C1 segment of cervical spinal cord (tissue), 14 donors: ENCODE results near the gene PDXDC1.
"Not testable (repeated sequence)": the region's sequence is repeated elsewhere in the genome, so short reads cannot be mapped to it uniquely, and the experiment has no call there.

Source experiments
- DNase-seq, 14 donors: peaks; one replicate each; lab custom pipeline; 2025; lab: John Stamatoyannopoulos, UW

PDXDC1 gene

GRCh38 chr16:15012941-15013340 lies 38.1 kb downstream of the PDXDC1 start:
- not testable (repeated sequence) for DNase-seq

GRCh38 chr16:15015671-15016070 lies 40.8 kb downstream of the PDXDC1 start:
- not testable (repeated sequence) for DNase-seq

GRCh38 chr16:15016354-15016753 lies 41.5 kb downstream of the PDXDC1 start:
- DNase-seq: peak in 1 of 14 donors; percentile 7

- DNase-seq: not testable (repeated sequence)
Observed at GRCh38 chr16:15016951-15017580, 42.2 kb downstream of the PDXDC1 start.

- not testable (repeated sequence) for DNase-seq
Observed at GRCh38 chr16:15021429-15021828, 46.6 kb downstream of the PDXDC1 start.

- peak in 1 of 14 donors; percentile 30 for DNase-seq
Observed at GRCh38 chr16:15022194-15022593, 47.4 kb downstream of the PDXDC1 start.

GRCh38 chr16:15023381-15024077 lies 48.7 kb downstream of the PDXDC1 start:
- peak in 1 of 14 donors; percentile 48 for DNase-seq

GRCh38 chr16:15024858-15025199 lies 50.0 kb downstream of the PDXDC1 start:
- DNase-seq: not testable (repeated sequence)

- not testable (repeated sequence) for DNase-seq
Observed at GRCh38 chr16:15025234-15025951, 50.6 kb downstream of the PDXDC1 start.

- not testable (repeated sequence) for DNase-seq
Observed at GRCh38 chr16:15027051-15027450, 52.2 kb downstream of the PDXDC1 start.

GRCh38 chr16:15027503-15028344 lies 52.9 kb downstream of the PDXDC1 start:
- peak in 3 of 14 donors; percentile 11 to 57 (median 18) for DNase-seq

GRCh38 chr16:15028345-15028715 lies 53.5 kb downstream of the PDXDC1 start:
- peak in 1 of 14 donors; percentile 42 for DNase-seq

- DNase-seq: peak in 2 of 14 donors; percentile 17 to 38
Observed at GRCh38 chr16:15028801-15029698, 54.2 kb downstream of the PDXDC1 start.

GRCh38 chr16:15029749-15030148 lies 54.9 kb downstream of the PDXDC1 start:
- not testable (repeated sequence) for DNase-seq

- DNase-seq: no peak
Observed at GRCh38 chr16:15031179-15031578, 56.4 kb downstream of the PDXDC1 start.

GRCh38 chr16:15031586-15031985 lies 56.8 kb downstream of the PDXDC1 start:
- no peak for DNase-seq

- DNase-seq: no peak
Observed at GRCh38 chr16:15032547-15033308, 57.9 kb downstream of the PDXDC1 start.

GRCh38 chr16:15033309-15033707 lies 58.5 kb downstream of the PDXDC1 start:
- no peak for DNase-seq

- DNase-seq: no peak
Observed at GRCh38 chr16:15034266-15035162, 59.7 kb downstream of the PDXDC1 start.
